Mucosa of stomach (tissue), 1 donor: ENCODE measurements around the gene CP.

ENCODE experiments used
- H3K27me3 ChIP-seq: one replicate; pipeline ENCODE4 v1.7.0; 2013; ENCODE audit warnings: mild to moderate bottlenecking, low read length; ENCODE audit not compliant: control insufficient read depth, insufficient read depth
- H3K36me3 ChIP-seq: one replicate; pipeline ENCODE4 v1.7.0; 2013; ENCODE audit warnings: low read length; ENCODE audit not compliant: control insufficient read depth, insufficient read depth
- H3K4me1 ChIP-seq: one replicate; pipeline ENCODE4 v1.7.0; 2013; ENCODE audit warnings: mild to moderate bottlenecking, low read length; ENCODE audit not compliant: control insufficient read depth, insufficient read depth
- H3K4me3 ChIP-seq: one replicate; pipeline ENCODE4 v1.7.0; 2013; ENCODE audit warnings: low read length
- H3K9ac ChIP-seq: one replicate; pipeline ENCODE4 v1.7.0; 2013; ENCODE audit warnings: mild to moderate bottlenecking, low read length, moderate library complexity
- H3K9me3 ChIP-seq: one replicate; pipeline ENCODE4 v1.7.0; 2013; ENCODE audit warnings: mild to moderate bottlenecking, low read length, moderate library complexity; ENCODE audit not compliant: control insufficient read depth
- donor health status: Pancreatic carcinoma.

The CP gene

GRCh38 chr3:149167898-149168297 is 53.7 kb downstream of the CP start:
- no peak overlapping the region for H3K9ac ChIP-seq
- no peaks in the 10 kb centered on the region for H3K9me3 ChIP-seq
- H3K36me3 ChIP-seq = peaks cover 7% of the 10 kb centered on the region
- H3K4me3 ChIP-seq = no peak overlapping the region
- no peaks in the 10 kb centered on the region for H3K27me3 ChIP-seq
- H3K4me1 ChIP-seq = no peaks in the 10 kb centered on the region

GRCh38 chr3:149163066-149163465 is 58.6 kb downstream of the CP start:
- Histone ChIP-seq H3K36me3 (no peaks in the 10 kb centered on the region), H3K4me3 (no peak overlapping the region), H3K4me1 (no peaks in the 10 kb centered on the region), H3K9ac (no peak overlapping the region), H3K27me3 (no peaks in the 10 kb centered on the region), H3K9me3 (no peaks in the 10 kb centered on the region)

DNA sequence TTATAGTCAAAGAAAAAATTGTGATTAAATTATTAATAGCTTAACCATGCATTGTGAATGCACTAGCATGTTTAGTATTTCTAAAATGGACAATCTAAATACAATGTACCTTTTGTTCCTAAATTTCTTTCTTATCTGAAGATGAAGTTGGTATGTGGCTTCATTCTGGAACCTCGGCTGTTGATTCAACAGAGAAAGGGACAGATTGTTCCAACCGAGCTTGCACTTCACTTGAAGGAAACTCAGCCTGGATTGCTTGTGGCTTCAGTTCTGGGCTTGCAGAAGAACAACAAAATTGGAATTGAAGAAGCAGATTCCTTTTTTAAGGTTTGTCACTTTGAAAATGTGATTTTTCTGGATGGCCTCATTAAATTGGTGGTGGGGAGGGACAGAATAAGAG is 59.6 kb downstream of the CP start:
- Histone ChIP-seq H3K4me1 (no peaks in the 10 kb centered on the region), H3K9ac (no peak overlapping the region), H3K36me3 (no peaks in the 10 kb centered on the region), H3K27me3 (no peaks in the 10 kb centered on the region), H3K4me3 (no peak overlapping the region), H3K9me3 (no peaks in the 10 kb centered on the region)

- H3K4me3 ChIP-seq = no peak overlapping the region
- H3K9me3 ChIP-seq = no peaks in the 10 kb centered on the region
- H3K9ac ChIP-seq = no peak overlapping the region
- no peaks in the 10 kb centered on the region for H3K27me3 ChIP-seq
- no peaks in the 10 kb centered on the region for H3K4me1 ChIP-seq
- H3K36me3 ChIP-seq = no peaks in the 10 kb centered on the region
These were observed 60.8 kb downstream of the CP start for GRCh38 chr3:149160754-149161300.

DNA sequence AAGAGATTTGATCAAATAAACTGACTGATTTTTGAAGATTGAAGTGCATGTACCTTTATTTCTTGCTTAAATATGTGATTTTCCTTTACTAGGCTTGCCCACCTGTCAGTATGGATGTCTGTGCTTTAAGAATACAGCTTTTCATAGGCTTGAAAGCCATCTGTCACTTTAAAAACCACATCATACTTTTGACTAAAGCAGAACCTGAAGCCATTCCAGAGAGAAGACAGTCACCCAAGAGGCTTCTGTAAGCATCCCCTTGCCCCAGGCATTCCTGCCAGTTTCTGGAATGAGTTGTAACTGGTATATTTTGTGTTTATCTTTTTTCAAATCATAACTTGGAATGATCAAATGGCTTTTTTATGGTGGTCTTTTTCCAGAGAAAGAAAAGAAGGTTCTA is 68.2 kb downstream of the CP start:
- H3K27me3 ChIP-seq = no peaks in the 10 kb centered on the region
- no peaks in the 10 kb centered on the region for H3K4me1 ChIP-seq
- H3K36me3 ChIP-seq = peaks cover 7% of the 10 kb centered on the region
- no peak overlapping the region for H3K4me3 ChIP-seq
- no peaks in the 10 kb centered on the region for H3K9me3 ChIP-seq
- H3K9ac ChIP-seq = no peak overlapping the region

- Histone ChIP-seq H3K4me3 (no peak overlapping the region), H3K27me3 (no peaks in the 10 kb centered on the region), H3K4me1 (no peaks in the 10 kb centered on the region), H3K9ac (no peak overlapping the region), H3K36me3 (peaks cover 7% of the 10 kb centered on the region), H3K9me3 (no peaks in the 10 kb centered on the region)
These were observed 69.2 kb downstream of the CP start for GRCh38 chr3:149152420-149152819.

GRCh38 chr3:149151843-149152242 is 69.8 kb downstream of the CP start:
- no peak overlapping the region for H3K4me3 ChIP-seq
- no peaks in the 10 kb centered on the region for H3K27me3 ChIP-seq
- no peaks in the 10 kb centered on the region for H3K4me1 ChIP-seq
- no peaks in the 10 kb centered on the region for H3K9me3 ChIP-seq
- peaks cover 7% of the 10 kb centered on the region for H3K36me3 ChIP-seq
- H3K9ac ChIP-seq = no peak overlapping the region

GRCh38 chr3:149150436-149150835 is 71.2 kb downstream of the CP start:
- Histone ChIP-seq H3K9ac (no peak overlapping the region), H3K9me3 (no peaks in the 10 kb centered on the region), H3K27me3 (no peaks in the 10 kb centered on the region), H3K4me1 (no peaks in the 10 kb centered on the region), H3K36me3 (peaks cover 7% of the 10 kb centered on the region), H3K4me3 (no peak overlapping the region)

- Histone ChIP-seq H3K9me3 (no peaks in the 10 kb centered on the region), H3K4me1 (no peaks in the 10 kb centered on the region), H3K27me3 (no peaks in the 10 kb centered on the region), H3K9ac (no peak overlapping the region), H3K36me3 (no peaks in the 10 kb centered on the region), H3K4me3 (no peak overlapping the region)
These were observed 75.7 kb downstream of the CP start for GRCh38 chr3:149145974-149146373.

GRCh38 chr3:149145356-149145755 is 76.3 kb downstream of the CP start:
- H3K9me3 ChIP-seq = no peaks in the 10 kb centered on the region

DNA sequence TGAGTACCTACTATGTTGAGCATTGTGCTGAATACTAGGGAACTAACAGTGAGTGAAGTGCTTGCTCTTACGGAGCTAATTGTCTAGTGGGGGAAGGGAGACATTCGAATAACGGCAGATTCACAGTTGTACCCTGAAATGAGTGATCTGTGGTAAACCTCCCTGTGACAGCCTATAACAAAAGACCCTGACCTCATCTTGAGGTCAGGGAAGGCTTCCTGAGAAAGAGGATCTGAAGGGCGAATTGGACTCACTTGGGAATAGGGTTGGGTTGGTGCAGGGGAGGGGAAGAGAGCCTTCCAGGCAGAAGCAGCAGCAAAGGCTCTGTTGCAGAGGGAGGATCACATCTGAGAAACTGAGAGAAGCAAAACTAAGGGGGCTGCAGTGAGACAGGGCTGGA is 78.9 kb downstream of the CP start:
- Histone ChIP-seq H3K36me3 (no peaks in the 10 kb centered on the region), H3K9me3 (no peaks in the 10 kb centered on the region), H3K27me3 (no peaks in the 10 kb centered on the region), H3K4me1 (no peaks in the 10 kb centered on the region), H3K4me3 (no peak overlapping the region), H3K9ac (no peak overlapping the region)

More at GRCh38 chr3:149145356-149145755, 76.3 kb downstream of the CP start:
- Histone ChIP-seq H3K36me3 (no peaks in the 10 kb centered on the region), H3K9ac (no peak overlapping the region), H3K4me3 (no peak overlapping the region), H3K27me3 (no peaks in the 10 kb centered on the region), H3K4me1 (no peaks in the 10 kb centered on the region)

- H3K9me3 ChIP-seq = no peaks in the 10 kb centered on the region
- H3K36me3 ChIP-seq = no peaks in the 10 kb centered on the region
- no peaks in the 10 kb centered on the region for H3K27me3 ChIP-seq
- no peak overlapping the region for H3K9ac ChIP-seq
- peaks cover 14% of the 10 kb centered on the region for H3K4me1 ChIP-seq
- no peak overlapping the region for H3K4me3 ChIP-seq
These were observed 87.1 kb downstream of the CP start for GRCh38 chr3:149134575-149134974.

GRCh38 chr3:149131589-149131988 is 90.0 kb downstream of the CP start:
- Histone ChIP-seq H3K27me3 (no peaks in the 10 kb centered on the region), H3K9me3 (no peaks in the 10 kb centered on the region), H3K4me1 (peaks cover 14% of the 10 kb centered on the region), H3K9ac (no peak overlapping the region), H3K36me3 (no peaks in the 10 kb centered on the region), H3K4me3 (no peak overlapping the region)
